IPS-NIHi11 (cell line): Measurements from ENCODE around the gene LRRC32.
"Not testable (repeated sequence)": the region's sequence is repeated elsewhere in the genome, so short reads cannot be mapped to it uniquely, and the experiment has no call there.

Experiments used
- DNase-seq: peaks from one replicate; pipeline ENCODE4 v3.0.0; 2012; ENCODE audit warnings: mixed read lengths, low spot score

Gene LRRC32

GRCh38 chr11:76628408-76628947 lies 42.1 kb downstream of the LRRC32 start:
- no peak for DNase-seq

DNA sequence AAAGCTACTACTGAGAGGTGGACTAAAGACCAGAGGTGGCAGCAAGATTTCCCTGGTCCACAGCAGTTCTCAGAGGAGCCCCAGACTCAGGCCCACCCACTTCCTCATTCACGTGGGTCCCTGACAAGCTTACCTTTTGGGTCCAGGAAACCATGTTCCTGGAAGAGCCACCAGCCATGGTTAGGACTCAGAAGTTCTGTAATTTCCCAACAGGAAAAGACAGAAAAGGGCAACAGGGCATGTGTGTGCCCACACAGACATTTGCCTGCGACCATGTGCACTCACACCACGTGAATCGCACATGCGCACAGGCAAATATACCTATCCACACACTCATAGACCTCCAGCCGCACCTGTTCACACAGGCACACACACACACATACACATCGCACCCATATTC lies 42.9 kb downstream of the LRRC32 start:
- DNase-seq, result no peak

DNA sequence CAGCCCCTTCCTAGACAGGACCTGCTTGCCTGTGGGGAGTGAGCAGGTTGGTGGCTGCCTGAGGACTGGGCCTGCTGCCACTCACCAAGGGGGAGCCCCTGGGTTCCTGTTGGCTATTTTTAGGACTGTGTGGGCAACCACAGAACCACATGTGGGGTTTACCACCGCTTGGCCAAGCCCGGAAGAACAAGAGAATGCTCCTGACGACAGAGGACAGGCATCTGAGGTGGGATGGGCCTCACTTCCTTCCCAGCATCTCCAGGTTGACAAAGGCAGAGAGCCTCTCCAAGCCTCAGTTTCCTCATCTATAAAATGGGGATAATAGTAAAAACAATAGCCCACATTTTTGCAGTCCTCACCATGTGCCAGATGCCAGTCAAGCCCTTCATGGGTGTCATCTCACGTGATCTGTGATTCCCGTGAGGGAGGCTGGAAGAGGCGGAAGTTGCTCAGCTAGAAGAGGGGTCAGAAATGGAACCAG lies 43.6 kb downstream of the LRRC32 start:
- no peak for DNase-seq

DNA sequence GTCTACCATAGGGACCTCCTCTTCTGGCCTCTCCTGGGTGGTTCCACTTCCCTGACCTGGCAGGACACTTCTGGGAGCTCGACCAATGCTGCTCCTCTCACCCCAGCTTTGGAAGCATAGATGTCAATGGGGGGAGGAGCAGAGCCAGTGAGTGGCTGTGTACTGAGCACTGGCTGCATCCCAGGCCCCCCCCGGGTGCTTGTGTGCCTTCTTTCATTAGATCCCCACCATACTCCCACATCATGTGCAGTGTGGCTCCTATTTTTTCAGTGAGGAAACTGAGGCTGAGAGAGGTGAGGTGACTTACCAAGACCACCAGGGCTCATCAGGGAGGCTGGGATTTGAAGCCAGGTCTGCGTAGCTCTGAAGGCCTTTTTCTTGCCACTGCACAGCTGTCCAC lies 44.3 kb downstream of the LRRC32 start:
- DNase-seq, result no peak

- no peak for DNase-seq
Measured at GRCh38 chr11:76625472-76626186, 44.9 kb downstream of the LRRC32 start.

DNA sequence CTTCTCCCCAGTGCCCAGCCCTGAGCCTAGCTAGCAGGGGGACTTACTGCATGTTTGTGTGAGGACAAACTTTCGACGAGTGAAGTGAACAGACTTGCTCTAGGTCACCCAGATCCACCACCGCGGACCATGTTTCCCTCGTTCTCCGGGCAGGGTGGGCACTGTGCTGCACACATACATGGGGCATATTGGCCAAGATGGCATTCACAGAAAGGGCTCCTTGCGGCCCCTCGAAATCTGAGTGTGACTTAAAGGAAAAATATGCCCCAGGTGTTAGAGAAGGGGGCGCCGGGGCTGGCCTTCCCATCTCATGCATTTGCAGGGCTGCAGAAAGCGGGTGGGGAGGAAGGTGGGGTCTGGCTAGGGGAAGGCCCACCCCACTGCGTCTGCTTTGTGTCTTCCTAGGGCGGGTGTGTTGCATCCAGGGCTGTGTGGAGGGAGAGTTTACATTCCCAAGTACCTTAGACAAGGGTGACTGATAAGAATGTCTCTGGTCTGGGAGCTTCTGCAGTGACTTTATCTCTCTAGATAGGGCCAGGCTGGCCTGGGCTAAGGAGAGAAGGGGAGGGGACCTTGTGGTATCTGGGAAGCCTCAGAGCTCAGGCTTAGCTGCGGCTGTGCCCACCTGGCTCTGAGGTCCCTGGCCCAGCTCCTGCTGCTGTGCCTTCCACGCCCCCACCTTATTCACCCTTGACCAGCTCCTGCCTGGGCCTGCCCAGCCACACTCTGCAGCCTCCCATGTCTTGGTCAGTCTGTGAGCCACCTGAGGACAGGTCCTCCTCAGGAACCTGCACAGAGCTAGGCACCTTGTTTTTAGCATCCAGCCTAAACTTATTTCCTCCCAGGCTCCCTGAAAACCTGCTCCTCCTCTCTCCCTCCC lies 45.8 kb downstream of the LRRC32 start:
- DNase-seq, result no peak

GRCh38 chr11:76623884-76624419 lies 46.6 kb downstream of the LRRC32 start:
- DNase-seq, result no peak

- no peak for DNase-seq
Measured at GRCh38 chr11:76623171-76623883, 47.2 kb downstream of the LRRC32 start.

DNA sequence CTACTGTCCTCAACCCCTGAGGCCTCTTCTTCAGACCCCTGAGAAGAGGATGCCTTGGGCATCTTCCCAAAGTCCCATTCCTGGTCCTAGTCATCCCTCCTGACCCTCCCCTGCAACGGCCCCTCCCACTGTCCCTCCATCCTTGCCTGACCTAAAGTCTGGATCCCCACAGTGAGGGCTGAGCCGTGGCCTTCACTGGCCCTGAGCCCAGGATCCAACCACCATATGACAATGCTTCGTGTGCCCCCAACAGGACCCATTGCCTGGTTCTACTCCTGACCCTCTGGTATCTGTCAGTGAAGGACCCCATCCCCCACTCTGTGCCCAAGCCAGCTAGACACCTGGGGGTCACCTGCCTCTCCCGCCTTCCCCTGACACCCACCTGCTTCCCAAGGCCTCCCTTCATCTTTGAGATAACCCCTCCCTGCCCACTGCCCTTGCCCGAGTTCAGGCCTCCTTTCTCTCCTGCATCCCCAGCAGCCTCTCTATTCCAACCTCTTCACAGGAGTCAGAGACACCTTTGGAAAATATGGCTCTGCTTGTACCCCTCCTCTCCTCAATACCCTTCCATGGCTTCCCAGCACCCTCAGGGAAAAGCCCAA lies 48.0 kb downstream of the LRRC32 start:
- no peak for DNase-seq

GRCh38 chr11:76621868-76622267 lies 48.7 kb downstream of the LRRC32 start:
- DNase-seq, result no peak

- DNase-seq, result no peak
Measured at GRCh38 chr11:76621466-76621865, 49.1 kb downstream of the LRRC32 start.

- DNase-seq, result no peak
Measured at GRCh38 chr11:76620489-76620888, 50.1 kb downstream of the LRRC32 start.

- not testable (repeated sequence) for DNase-seq
Measured at GRCh38 chr11:76619801-76620200, 50.7 kb downstream of the LRRC32 start.

DNA sequence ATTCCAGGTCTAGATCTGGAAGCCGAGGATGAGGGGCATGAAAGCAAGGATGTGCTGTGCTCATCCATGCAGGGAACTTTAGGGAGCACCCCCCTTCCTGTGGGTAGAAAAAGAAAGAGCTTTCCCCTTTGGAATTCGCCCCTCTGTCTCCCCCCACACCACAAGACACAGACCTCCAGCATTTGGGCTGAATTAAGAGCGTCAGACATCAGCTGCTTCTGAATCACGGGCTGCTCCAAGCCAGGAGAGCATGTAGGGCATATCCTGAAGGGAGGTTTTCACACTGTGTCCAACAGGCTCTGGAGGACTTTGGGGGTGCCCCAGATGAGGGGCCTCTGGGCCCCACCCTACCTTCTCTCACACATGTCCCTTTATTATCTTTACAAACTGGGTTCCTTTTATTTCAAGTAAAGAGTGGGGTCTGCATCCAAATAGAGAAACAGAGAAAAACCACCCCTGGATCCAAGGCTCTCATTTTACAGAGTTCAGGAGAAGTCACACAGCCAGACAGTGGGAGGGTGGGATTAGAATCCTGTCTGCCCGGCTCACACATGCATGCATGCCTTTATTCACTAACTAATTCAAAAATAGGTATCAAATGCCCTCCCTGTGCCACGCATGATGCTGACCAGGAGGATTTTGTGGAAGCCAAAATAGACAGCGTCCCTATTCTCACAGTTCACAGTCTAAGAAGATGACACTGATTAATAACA lies 52.8 kb downstream of the LRRC32 start:
- DNase-seq, result no peak

GRCh38 chr11:76616676-76617552 lies 53.6 kb downstream of the LRRC32 start:
- no peak for DNase-seq

DNA sequence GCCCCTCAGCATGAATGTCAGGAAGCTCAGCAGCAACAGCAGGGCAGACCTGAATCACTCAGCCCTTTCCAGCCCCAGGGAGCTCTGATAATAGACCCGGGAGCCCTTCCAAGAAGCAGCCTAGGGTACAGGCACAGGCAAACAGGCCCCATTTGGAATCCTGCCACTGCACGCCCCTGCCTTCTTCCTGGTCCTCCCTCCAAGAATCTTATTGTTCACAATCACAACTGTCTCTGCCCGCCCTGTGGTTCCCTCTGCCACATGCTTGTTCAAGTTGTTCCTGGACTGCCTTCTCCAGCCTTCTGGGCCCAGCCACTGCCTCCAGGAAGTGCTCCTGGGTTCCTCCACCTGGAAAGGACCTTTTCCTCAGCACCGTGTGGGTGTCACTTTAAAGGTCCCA lies 54.6 kb downstream of the LRRC32 start:
- DNase-seq, result no peak

DNA sequence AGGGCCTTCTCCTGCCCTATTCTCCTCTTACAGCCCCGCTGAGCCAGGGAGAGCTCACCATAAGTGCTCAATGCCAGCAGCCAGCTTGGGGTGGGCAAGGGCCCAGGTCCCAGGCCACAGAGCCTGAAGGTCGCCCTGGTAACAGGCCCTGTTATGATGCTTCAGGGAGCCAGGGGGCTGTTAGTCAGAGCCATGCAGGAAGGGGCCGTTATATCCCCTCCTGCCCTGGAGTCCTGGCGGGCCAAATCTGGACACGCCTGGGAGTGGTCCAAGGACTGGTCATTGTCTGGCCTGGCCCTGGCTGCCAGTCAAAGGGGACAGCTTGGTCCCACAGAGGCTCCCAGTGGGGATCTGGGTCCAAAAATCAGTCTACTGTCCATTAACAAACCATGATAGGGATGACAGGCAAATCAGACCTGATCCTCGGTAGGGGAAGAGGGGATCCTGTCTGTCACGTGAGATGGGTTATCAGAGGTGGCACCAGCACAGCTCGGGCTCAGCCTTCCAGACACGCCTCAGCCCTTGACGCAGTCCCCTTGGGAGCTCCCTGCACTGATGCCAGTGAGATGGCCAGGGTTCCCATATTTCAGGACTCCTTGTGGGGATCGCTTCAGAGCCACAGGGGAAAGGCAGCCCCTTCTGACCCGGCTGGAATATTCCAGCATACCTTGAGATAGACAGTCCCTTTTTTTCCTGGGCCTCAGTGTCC lies 55.9 kb downstream of the LRRC32 start:
- DNase-seq, result no peak

GRCh38 chr11:76613901-76614300 lies 56.6 kb downstream of the LRRC32 start:
- no peak for DNase-seq

- no peak for DNase-seq
Measured at GRCh38 chr11:76612226-76612625, 58.3 kb downstream of the LRRC32 start.
